ENCODE data around the gene PTPMT1.
"Not testable (repeated sequence)": the region's sequence is repeated elsewhere in the genome, so short reads cannot be mapped to it uniquely, and the experiment has no call there.

The PTPMT1 gene

GRCh38 chr11:47518212-47518964 lies 47.0 kb upstream of the PTPMT1 start:
- Histone ChIP-seq H3K36me3 (replicated peaks; ENCODE audit: insufficient read depth, low read length) (no peaks in the 10 kb centered on the region), H4K20me1 (ENCODE audit: insufficient read depth, low read length) (peaks cover 20% of the 10 kb centered on the region; the same call in 1 of the 2 replicates), H3K9me3 (replicated peaks; ENCODE audit: insufficient read depth, low read length) (no peaks in the 10 kb centered on the region), H3K79me2 (ENCODE audit: low read length) (peaks cover 98% of the 10 kb centered on the region), H3K4me3 (ENCODE audit: low read length) (no peak overlapping the region), H2AFZ (ENCODE audit: low read length) (no peak overlapping the region), H3K4me2 (ENCODE audit: low read depth, low read length) (no peak overlapping the region), H3K9ac (ENCODE audit: low read length) (no peak overlapping the region), H3K4me1 (ENCODE audit: low read length) (peaks cover 13% of the 10 kb centered on the region), H3F3A (ENCODE audit: insufficient read depth, low read length) (peaks cover 7% of the 10 kb centered on the region), H3K9me2 (replicated peaks; ENCODE audit: insufficient read depth, low read length) (no peaks in the 10 kb centered on the region), H3K27ac (ENCODE audit: low read length) (no peak overlapping the region), H3K27me3 (replicated peaks; ENCODE audit: insufficient read depth, low read length) (no peaks in the 10 kb centered on the region)
- TF ChIP-seq EZH2 (optimal IDR thresholded peaks at IDR 0.05; ENCODE audit: low read depth, low read length) (no peak), EZH2phosphoT487 (IDR thresholded peaks at IDR 0.05; ENCODE audit: low read length) (no peak)
- TF ChIP-seq, protein P1, sequence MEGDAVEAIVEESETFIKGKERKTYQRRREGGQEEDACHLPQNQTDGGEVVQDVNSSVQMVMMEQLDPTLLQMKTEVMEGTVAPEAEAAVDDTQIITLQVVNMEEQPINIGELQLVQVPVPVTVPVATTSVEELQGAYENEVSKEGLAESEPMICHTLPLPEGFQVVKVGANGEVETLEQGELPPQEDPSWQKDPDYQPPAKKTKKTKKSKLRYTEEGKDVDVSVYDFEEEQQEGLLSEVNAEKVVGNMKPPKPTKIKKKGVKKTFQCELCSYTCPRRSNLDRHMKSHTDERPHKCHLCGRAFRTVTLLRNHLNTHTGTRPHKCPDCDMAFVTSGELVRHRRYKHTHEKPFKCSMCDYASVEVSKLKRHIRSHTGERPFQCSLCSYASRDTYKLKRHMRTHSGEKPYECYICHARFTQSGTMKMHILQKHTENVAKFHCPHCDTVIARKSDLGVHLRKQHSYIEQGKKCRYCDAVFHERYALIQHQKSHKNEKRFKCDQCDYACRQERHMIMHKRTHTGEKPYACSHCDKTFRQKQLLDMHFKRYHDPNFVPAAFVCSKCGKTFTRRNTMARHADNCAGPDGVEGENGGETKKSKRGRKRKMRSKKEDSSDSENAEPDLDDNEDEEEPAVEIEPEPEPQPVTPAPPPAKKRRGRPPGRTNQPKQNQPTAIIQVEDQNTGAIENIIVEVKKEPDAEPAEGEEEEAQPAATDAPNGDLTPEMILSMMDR (IDR thresholded peaks at IDR 0.05; ENCODE audit: low read length) = no peak
- no peak for DNase-seq

DNA sequence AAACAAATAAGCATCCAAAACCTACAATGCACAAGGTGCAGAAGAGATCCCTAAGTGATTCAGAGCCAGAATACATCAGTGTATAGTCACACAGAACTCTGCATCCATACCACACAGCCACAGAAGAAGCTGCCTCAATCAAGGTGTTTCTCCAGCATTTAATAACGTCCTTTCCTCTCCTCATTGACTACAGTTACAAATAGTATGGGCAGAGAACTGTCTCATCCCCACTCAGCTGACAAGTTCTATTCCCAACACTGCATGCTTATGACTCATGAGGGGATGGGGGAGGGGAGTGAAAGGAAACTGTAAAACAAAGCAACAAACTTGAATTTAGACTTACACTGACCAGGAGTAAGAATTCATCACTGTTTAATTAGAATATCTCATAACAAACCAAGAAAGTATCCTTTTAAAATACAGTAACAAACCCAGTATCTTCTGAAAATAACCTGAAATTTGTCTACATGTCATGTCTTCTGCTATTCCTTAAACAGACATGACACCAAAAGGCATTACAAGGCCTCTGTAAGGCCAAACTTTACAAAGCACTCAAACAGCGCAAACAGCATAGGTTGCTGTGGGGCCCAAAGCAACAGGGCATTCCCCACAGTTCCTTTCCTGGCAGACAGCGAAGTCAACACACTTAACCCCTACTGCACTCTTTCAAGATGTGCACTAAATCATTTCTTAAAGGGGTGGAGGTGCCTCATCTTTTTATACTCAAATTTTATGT lies 41.7 kb upstream of the PTPMT1 start:
- Histone ChIP-seq H3K4me1 (ENCODE audit: low read length) (peaks cover 53% of the 10 kb centered on the region), H3F3A (ENCODE audit: insufficient read depth, low read length) (peaks cover 48% of the 10 kb centered on the region), H3K9ac (ENCODE audit: low read length) (no peak overlapping the region), H3K27ac (ENCODE audit: low read length) (peak overlapping the region; percentile 57; the same call in 1 of the 2 replicates), H3K4me2 (ENCODE audit: low read depth, low read length) (peak overlapping the region; percentile 63), H2AFZ (ENCODE audit: low read length) (no peak overlapping the region), H4K20me1 (ENCODE audit: insufficient read depth, low read length) (0 out of 2 replicates have a peak, but pooled peaks cover 17% of the 10 kb centered on the region), H3K4me3 (ENCODE audit: low read length) (peak overlapping the region; percentile 6; the same call in 1 of the 2 replicates), H3K79me2 (ENCODE audit: low read length) (peaks cover 98% of the 10 kb centered on the region), H3K36me3 (replicated peaks; ENCODE audit: insufficient read depth, low read length) (no peaks in the 10 kb centered on the region), H3K9me3 (replicated peaks; ENCODE audit: insufficient read depth, low read length) (no peaks in the 10 kb centered on the region), H3K27me3 (replicated peaks; ENCODE audit: insufficient read depth, low read length) (no peaks in the 10 kb centered on the region), H3K9me2 (replicated peaks; ENCODE audit: insufficient read depth, low read length) (no peaks in the 10 kb centered on the region)
- TF ChIP-seq EZH2 (optimal IDR thresholded peaks at IDR 0.05; ENCODE audit: low read depth, low read length) (no peak), EZH2phosphoT487 (IDR thresholded peaks at IDR 0.05; ENCODE audit: low read length) (no peak)
- TF ChIP-seq, protein P1 (IDR thresholded peaks at IDR 0.05; ENCODE audit: low read length) = no peak
- DNase-seq = peak; percentile 43

DNA sequence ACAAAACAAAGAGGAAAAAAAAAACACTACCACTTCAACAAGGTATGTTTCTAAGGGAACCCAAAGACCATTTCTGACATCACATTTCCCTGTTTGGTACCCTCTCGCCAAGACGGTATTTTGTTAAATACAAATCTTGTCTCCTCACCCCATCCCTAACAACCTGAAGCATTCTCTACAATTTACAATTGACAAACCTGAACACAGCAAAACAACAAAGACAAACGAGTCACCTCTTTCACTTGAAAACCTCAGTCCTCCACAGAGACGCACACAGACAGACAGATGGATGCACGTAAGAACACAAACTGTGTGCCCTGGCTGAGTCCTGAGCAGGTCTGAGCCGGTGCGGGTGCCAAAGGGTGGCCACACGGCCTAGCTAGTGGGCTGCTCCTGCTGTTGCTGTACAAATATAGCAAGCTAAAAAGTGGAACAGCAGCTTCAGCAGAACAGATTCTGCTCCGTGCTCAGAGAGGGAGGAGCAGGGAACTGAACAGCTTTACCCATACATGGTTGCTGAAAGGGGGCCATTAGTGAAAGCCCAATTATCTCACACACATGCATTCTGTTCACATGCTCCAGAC lies 41.0 kb upstream of the PTPMT1 start:
- Histone ChIP-seq H2AFZ (ENCODE audit: low read length) (no peak overlapping the region), H3K4me2 (ENCODE audit: low read depth, low read length) (peak overlapping the region; percentile 63), H3K36me3 (replicated peaks; ENCODE audit: insufficient read depth, low read length) (no peaks in the 10 kb centered on the region), H3K4me3 (ENCODE audit: low read length) (peak overlapping the region; percentile 24), H3F3A (ENCODE audit: insufficient read depth, low read length) (peaks cover 45% of the 10 kb centered on the region), H3K79me2 (ENCODE audit: low read length) (peaks cover 99% of the 10 kb centered on the region), H3K4me1 (ENCODE audit: low read length) (peaks cover 48% of the 10 kb centered on the region), H3K27me3 (replicated peaks; ENCODE audit: insufficient read depth, low read length) (no peaks in the 10 kb centered on the region), H3K9me2 (replicated peaks; ENCODE audit: insufficient read depth, low read length) (no peaks in the 10 kb centered on the region), H4K20me1 (ENCODE audit: insufficient read depth, low read length) (0 out of 2 replicates have a peak, but pooled peaks cover 17% of the 10 kb centered on the region), H3K9me3 (replicated peaks; ENCODE audit: insufficient read depth, low read length) (no peaks in the 10 kb centered on the region), H3K9ac (ENCODE audit: low read length) (peak overlapping the region; percentile 2; the same call in 1 of the 2 replicates), H3K27ac (ENCODE audit: low read length) (peak overlapping the region; percentile 57)
- TF ChIP-seq EZH2phosphoT487 (IDR thresholded peaks at IDR 0.05; ENCODE audit: low read length) (no peak), EZH2 (optimal IDR thresholded peaks at IDR 0.05; ENCODE audit: low read depth, low read length) (no peak)
- TF ChIP-seq, protein P1 (IDR thresholded peaks at IDR 0.05; ENCODE audit: low read length) = no peak
- DNase-seq = peak; percentile 17

DNA sequence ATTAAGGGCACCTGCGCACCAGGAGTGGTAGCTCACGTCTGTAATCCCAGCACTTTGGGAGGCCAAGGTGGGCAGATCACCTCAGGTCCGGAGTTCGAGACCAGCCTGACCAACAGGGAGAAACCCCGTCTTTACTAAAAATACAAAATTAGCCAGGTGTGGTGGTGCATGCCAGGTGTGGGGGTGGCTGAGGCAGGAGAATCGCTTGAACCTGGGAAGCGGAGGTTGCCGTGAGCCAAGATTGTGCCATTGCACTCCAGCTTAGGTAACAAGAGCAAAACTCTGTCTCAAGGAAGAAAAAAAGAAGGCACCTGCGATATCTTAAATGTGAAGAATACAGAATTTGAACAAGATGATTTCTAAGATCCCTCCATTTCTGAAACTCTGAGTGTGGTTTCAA lies 39.4 kb upstream of the PTPMT1 start:
- 0 out of 2 replicates have a peak, but pooled peaks cover 20% of the 10 kb centered on the region for H4K20me1 ChIP-seq (ENCODE audit: insufficient read depth, low read length)
- peaks cover 45% of the 10 kb centered on the region for H3F3A ChIP-seq (ENCODE audit: insufficient read depth, low read length)
- peak; percentile 61 for DNase-seq
- not testable (repeated sequence) for H3K4me3 ChIP-seq (ENCODE audit: low read length); H3K9me2 ChIP-seq (replicated peaks; ENCODE audit: insufficient read depth, low read length); H3K9me3 ChIP-seq (replicated peaks; ENCODE audit: insufficient read depth, low read length); H2AFZ ChIP-seq (ENCODE audit: low read length); H3K36me3 ChIP-seq (replicated peaks; ENCODE audit: insufficient read depth, low read length); H3K27me3 ChIP-seq (replicated peaks; ENCODE audit: insufficient read depth, low read length); H3K9ac ChIP-seq (ENCODE audit: low read length)
- peak overlapping the region; percentile 63 for H3K4me2 ChIP-seq (ENCODE audit: low read depth, low read length)
- H3K4me1 ChIP-seq (ENCODE audit: low read length) = peaks cover 48% of the 10 kb centered on the region
- peaks cover 99% of the 10 kb centered on the region for H3K79me2 ChIP-seq (ENCODE audit: low read length)
- peak overlapping the region; percentile 58; the same call in 1 of the 2 replicates for H3K27ac ChIP-seq (ENCODE audit: low read length)
